Left renal cortex interstitium (tissue), 4 donors: ENCODE measurements around the gene CDKAL1. TPM values are rescaled to one million over a fixed set of nuclear protein-coding genes. Genes with fewer than 3 reads are reported as not detected.

Experiments
- DNase-seq, 4 donors: peaks; one replicate each; pipeline ENCODE4 v3.0.0-alpha.2; 2013; ENCODE audit warnings: low read depth in 4 of 4, low spot score in 2 of 4, missing footprints in 1 of 4
- polyA plus RNA-seq, 4 donors: library from polyadenylated mRNA; unstranded; fragments of 120-200 nt; gene quantifications; one replicate each; pipeline ENCODE4 v1.2.1, GENCODE V29; 2013; ENCODE audit not compliant: insufficient read length in 4 of 4

Gene CDKAL1
- polyA plus RNA-seq, 4 donors, result 16.3 to 20.5 (median 19.4) TPM

- no peak for DNase-seq
Measured at GRCh38 chr6:21115111-21115510, 580.9 kb downstream of the CDKAL1 start.

DNA sequence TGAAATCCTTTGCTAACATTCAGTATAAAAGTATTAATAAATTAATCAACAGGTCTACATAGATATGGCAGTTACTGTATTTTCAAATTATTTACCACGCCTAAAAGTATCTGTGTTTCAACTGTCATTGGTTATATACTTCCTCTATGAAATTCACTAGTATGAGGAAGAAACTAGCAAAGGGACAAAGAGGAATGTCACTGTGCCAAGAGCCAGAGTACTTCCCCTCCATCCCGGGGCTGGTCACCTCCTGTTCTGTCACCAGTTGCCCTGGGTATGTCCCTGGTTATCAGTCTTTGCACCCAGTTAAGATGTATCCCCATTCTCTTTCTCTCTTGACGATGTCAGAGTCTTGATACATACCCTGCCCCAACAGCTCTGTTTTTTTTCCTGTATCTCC lies 582.5 kb downstream of the CDKAL1 start:
- no peak for DNase-seq

GRCh38 chr6:21118216-21118780 lies 584.0 kb downstream of the CDKAL1 start:
- DNase-seq, result no peak

DNA sequence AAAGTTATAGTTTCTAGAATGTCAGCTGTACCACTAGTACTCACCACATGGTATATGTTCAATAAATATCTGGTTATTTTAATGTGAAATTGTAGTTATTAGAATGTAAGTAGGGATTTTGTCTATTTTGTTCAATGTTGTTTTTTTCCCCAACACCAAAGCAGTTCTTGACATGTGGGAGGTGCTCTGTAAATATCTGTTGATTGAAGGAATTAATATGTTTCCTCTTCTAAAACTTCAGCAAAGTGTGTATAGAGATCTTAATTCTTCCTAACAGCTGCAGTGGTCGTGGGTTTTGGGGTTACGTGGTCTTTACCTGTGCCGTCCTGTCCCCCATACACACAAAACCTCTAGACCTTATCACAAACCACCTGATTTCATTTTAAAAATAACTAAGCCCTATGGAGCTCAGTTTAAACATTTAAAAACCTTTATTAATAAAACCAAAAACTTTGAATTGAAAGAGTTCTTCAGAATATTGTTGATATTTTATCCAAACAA lies 587.4 kb downstream of the CDKAL1 start:
- no peak for DNase-seq

GRCh38 chr6:21123507-21124436 lies 589.5 kb downstream of the CDKAL1 start:
- DNase-seq, result no peak

GRCh38 chr6:21128601-21129000 lies 594.3 kb downstream of the CDKAL1 start:
- DNase-seq, result no peak

DNA sequence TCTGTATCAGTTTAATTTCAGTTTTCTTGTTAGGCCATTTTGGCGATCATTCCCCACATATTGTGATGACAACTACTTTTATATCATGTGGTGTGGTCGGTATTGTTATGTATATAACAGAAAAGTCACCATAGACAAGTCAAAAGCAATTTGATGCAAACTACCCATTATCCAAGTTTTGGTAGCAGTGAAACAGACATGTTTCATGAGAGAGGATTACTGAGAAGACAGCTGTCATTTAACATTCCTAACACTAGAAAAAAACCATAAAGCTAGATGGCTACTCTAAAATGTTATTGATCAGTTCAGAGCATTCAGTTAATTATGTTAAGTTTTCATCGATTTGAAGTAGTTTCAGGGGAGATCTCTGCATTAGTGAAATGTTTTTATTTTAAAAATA lies 597.1 kb downstream of the CDKAL1 start:
- DNase-seq, result no peak

DNA sequence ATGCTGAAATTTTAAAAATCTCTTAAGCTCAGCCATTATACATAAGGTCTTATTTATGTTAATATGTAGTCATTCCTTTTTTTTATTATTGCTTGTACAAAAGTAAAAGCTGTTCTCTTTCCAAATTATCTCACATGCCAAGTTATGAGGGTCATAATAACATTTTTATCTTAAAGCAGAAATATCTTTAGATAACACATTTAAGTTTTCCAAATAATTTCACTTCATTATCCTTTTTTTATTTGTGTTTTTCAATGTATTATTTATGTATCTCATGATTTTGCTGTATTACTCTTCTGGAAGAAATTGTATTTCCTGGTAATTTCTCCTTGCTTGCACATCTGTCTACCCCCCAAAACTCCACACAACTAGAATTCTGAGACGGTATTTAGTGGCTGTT lies 598.2 kb downstream of the CDKAL1 start:
- DNase-seq, result no peak

DNA sequence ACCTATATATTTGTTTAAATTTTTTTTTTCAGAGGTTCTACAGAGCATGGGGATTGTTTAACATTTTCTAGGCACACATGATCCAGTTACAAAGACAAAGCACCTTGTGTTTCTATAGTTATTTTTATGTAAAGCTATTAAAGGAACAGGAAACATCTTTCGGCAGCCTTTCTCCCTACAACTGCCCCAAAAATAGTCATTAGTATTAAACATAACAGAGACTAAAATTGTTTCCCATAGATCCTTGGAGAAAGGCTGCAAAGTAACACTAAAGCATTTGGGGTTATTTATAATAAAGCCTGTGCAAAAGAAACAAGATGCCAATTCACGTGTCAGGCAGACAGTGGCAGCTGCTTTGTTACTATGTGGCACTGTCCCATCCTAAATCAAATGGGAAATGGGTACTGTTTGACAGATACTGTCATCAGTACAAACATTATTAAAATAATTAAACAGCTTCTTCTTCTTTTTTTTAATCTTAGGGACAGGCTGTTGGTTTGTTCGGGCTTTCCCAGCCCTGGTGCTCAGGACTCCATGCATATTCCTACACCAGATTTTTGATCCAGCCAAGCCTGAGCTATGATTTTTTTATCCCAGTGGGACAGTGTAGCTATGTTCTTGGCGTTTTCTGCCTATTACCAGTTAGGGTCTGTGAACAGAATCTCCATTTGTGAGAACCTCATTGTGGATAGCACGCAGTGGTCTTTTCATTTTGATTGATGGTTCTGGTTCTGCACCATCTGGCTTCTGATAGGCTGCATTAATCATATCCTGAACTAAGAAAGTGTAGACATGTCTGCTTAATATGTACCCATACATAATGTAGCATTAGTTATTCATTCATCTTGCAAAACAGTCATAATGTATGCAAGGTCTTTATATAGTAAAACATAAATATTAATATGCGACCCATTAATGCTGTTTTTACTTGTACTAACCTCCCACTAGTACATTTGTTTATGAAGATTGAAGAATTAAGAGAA lies 598.9 kb downstream of the CDKAL1 start:
- no peak for DNase-seq

- no peak for DNase-seq
Measured at GRCh38 chr6:21133901-21134300, 599.6 kb downstream of the CDKAL1 start.

DNA sequence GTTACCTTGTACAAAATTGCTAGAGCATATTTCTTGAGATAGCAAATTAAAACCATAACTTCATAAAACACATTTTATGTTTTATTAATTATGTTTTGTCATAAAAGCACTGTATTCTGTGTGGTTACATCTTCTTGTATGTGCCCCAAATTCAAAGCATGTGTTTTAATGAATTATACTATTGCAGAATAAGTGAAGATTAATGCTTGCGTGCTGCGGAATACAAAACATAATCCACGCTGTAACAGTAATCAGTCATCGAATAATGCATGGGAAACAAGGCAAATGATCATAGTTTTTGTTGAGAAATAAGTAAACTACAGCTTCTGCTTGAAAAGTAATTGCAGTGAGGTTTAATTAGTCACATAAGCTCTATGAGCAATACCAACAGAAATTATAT lies 600.1 kb downstream of the CDKAL1 start:
- DNase-seq, result no peak

DNA sequence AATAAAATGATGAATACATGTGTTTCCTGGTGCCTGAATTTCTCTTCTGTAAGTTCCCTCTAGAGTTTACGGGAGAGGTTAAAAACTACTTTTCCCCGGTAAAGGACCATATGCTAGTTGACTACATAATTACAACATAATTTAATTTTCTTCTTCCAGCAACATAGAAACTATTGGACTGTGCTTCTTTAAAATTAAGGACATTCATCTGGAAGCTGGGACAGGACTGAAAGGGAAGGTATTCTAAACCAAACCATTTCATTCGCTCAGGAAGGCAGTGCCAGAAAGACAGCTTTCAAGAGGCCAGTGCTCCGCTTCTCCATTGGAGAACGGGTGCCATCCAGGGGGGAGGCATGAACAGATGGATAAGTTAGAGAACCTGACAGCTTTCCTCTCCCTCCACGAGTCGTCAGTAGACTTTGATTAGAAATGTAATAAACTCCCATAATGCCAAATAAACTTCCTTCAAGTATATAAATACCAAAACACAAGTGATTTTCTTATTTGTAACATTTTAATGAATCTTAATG lies 601.3 kb downstream of the CDKAL1 start:
- no peak for DNase-seq

GRCh38 chr6:21137700-21138335 lies 603.6 kb downstream of the CDKAL1 start:
- no peak for DNase-seq

DNA sequence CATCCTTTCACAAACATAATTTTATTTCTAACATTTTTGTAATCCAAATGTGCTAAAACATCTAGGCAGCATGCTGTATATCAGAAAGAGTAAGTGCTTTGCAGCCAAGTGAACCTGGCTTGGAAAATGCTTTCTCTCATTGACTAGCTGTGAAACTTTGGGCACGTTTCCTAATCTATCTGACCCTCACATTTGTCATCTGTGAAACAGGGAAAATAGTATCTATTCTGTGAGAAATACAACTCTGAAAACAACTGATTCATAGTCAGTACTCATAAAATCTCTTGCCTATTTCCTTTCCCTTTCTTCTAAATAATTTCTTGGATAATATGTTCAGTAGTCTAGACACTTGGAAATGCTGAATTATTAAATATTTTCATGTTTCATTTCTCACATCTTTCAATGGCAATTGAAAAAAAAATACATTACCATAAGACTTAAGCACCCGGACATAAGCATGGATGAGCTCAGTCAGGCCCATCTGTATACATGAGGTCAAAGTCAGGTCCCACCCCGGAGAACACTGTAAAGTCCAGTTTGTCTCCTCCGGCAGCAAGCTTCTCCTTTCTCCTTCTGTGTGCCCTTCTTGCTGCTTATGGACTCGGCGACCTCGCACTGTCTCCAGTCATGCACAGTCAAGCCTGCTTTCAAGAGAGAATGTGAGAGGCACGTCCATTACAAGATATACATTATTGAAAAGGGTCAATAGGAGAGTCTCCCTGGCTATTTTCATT lies 604.2 kb downstream of the CDKAL1 start:
- no peak for DNase-seq

GRCh38 chr6:21140966-21141365 lies 606.7 kb downstream of the CDKAL1 start:
- no peak for DNase-seq

DNA sequence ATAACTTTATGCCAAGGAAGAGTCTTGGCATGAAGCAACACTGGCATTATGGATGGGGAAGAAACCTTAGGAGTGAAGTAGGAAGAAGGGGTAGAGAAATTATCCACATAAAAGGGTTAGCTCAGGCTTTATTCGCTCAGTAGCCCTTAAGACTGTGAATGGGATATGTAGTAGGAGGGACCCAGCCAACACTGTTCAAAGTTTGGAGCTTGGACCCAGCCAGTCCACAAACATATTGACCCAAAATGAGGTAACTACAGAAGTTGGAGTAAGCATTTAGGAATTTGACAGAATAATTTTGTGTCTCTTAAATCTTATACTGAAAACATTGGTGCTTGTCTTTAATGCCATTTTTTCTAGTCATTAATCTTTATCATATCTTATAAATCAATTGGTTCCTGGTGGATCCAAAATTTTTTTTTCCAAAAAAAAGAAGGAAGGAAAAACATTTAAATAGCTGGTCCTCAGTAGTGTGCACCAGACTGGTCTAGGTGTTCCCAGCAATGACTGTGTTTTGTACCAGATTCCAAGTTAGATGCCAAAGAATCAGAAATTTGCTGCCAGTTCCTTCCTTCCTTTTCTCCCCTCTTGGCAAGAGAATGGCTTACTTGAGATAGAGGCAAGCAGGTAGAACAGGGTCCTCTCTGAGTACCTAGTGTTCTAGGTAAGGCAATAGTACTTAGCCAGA lies 607.5 kb downstream of the CDKAL1 start:
- DNase-seq, result no peak

GRCh38 chr6:21142741-21143140 lies 608.5 kb downstream of the CDKAL1 start:
- no peak for DNase-seq

DNA sequence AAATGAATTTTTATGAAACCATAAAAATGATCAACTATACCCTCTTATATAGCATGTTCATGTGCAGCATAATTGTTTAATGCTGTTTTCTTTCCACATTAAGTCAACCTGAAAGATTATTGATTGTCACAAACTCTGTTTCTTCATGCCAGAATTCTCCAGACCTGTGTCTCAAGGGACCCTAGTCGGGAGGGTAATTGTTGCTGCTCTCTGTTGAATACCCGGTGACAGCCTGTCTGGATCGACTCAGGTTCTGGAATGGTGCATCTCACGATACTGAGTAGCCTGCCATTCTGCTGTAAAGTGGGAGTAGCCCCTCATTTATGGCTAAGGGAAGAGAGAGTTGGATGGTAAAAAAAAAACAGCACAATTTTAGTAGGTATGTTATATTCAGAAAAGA lies 609.4 kb downstream of the CDKAL1 start:
- DNase-seq, result no peak

- no peak for DNase-seq
Measured at GRCh38 chr6:21144928-21145327, 610.7 kb downstream of the CDKAL1 start.
